IMR-90 (cell line): ENCODE measurements around the gene STRA8.

Source experiments
- CEBPB ChIP-seq: IDR thresholded peaks from 2 replicates; pipeline ENCODE4 v1.6.1; 2012; ENCODE audit warnings: low read depth, low read length, improper control_type of control experiment
- CTCF ChIP-seq: conservative IDR thresholded peaks from 2 replicates; pipeline ENCODE4 v1.5.1; 2012; ENCODE audit warnings: mild to moderate bottlenecking, low read depth, low read length, improper control_type of control experiment
- ELK1 ChIP-seq: fragments of 150-350 bp; IDR thresholded peaks from 2 replicates; pipeline ENCODE4 v1.6.1; 2016; ENCODE audit warnings: low read depth, mild to moderate bottlenecking, low read length, moderate library complexity, borderline replicate concordance
- POLR2A ChIP-seq: IDR thresholded peaks from 2 replicates; pipeline ENCODE4 v1.6.1; 2012; ENCODE audit warnings: mild to moderate bottlenecking, low read depth, low read length
- RAD21 ChIP-seq: IDR thresholded peaks from 2 replicates; pipeline ENCODE4 v1.6.1; 2012; ENCODE audit warnings: low read length, improper control_type of control experiment

- no peak for TF ChIP-seq CTCF
- no peak for TF ChIP-seq CEBPB
- TF ChIP-seq ELK1: no peak
- TF ChIP-seq POLR2A: no peak
- no peak for TF ChIP-seq RAD21
Observed at GRCh38 chr7:135265637-135266036, 32.0 kb downstream of the STRA8 start.
